ENCODE results near the gene ULK4.

DNA sequence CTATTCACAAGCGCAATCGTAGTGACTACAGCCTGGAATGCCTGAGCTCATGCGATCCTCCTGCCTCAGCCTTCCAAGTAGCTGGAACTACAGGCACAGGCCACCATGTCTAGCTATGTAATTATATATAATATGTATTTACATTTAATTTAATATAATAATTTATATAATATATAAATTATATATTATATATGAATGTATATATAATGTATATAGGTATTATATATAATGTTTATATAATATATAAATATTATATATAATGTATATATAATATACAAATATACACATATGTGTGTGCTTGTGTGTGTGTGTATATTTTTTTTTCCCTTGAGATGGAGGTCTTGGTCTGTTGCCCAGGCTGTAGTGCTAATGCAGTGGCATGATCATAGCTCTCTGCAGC, 27.6 kb upstream of the ULK4 start:
- TF ChIP-seq, protein P1, sequence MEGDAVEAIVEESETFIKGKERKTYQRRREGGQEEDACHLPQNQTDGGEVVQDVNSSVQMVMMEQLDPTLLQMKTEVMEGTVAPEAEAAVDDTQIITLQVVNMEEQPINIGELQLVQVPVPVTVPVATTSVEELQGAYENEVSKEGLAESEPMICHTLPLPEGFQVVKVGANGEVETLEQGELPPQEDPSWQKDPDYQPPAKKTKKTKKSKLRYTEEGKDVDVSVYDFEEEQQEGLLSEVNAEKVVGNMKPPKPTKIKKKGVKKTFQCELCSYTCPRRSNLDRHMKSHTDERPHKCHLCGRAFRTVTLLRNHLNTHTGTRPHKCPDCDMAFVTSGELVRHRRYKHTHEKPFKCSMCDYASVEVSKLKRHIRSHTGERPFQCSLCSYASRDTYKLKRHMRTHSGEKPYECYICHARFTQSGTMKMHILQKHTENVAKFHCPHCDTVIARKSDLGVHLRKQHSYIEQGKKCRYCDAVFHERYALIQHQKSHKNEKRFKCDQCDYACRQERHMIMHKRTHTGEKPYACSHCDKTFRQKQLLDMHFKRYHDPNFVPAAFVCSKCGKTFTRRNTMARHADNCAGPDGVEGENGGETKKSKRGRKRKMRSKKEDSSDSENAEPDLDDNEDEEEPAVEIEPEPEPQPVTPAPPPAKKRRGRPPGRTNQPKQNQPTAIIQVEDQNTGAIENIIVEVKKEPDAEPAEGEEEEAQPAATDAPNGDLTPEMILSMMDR (IDR thresholded peaks at IDR 0.05): no peak
- no peak for TF ChIP-seq POLR2A (IDR thresholded peaks at IDR 0.05)
